GM12872 (cell line): ENCODE measurements around the gene GADL1.

ENCODE experiments used
- CTCF ChIP-seq: IDR thresholded peaks from 3 replicates; pipeline ENCODE4 v1.5.1; 2011; ENCODE audit warnings: low read depth, mild to moderate bottlenecking, low read length, moderate library complexity; ENCODE audit not compliant: insufficient read depth

The GADL1 gene

GRCh38 chr3:30768703-30769550, 125.5 kb downstream of the GADL1 start:
- TF ChIP-seq CTCF, result peak; percentile 78

- no peak for TF ChIP-seq CTCF
Measured at GRCh38 chr3:30768046-30768445, 126.4 kb downstream of the GADL1 start.

- no peak for TF ChIP-seq CTCF
Measured at GRCh38 chr3:30766522-30766921, 127.9 kb downstream of the GADL1 start.

- no peak for TF ChIP-seq CTCF
Measured at GRCh38 chr3:30764891-30765290, 129.6 kb downstream of the GADL1 start.

- no peak for TF ChIP-seq CTCF
Measured at GRCh38 chr3:30764281-30764680, 130.2 kb downstream of the GADL1 start.

- no peak for TF ChIP-seq CTCF
Measured at GRCh38 chr3:30761374-30761773, 133.1 kb downstream of the GADL1 start.

GRCh38 chr3:30760737-30761136, 133.7 kb downstream of the GADL1 start:
- TF ChIP-seq CTCF, result no peak
